Mesenchymal stem cell (in vitro differentiated cells and primary cell): ENCODE measurements around the gene LPCAT2.

ENCODE experiments used
- DNase-seq: peaks from one replicate; pipeline ENCODE4 v3.0.0-alpha.2; 2013
- H2AFZ ChIP-seq: one replicate; pipeline ENCODE4 v1.6.1; 2013; ENCODE audit warnings: low read depth, mild to moderate bottlenecking, control low read depth, inconsistent platforms, low read length, moderate library complexity
- H2AK5ac ChIP-seq: 2 replicates; pipeline ENCODE4 v1.6.1; 2013; ENCODE audit warnings: low read length, moderate library complexity, mild to moderate bottlenecking, inconsistent platforms; ENCODE audit not compliant: severe bottlenecking
- H2BK120ac ChIP-seq: one replicate; pipeline ENCODE4 v1.6.1; 2013; ENCODE audit warnings: low read depth, mild to moderate bottlenecking, inconsistent platforms, low read length, moderate library complexity
- H2BK12ac ChIP-seq, 2 experiments: one replicate each; pipeline ENCODE4 v1.6.1; 2013; ENCODE audit warnings: inconsistent platforms in 2 of 2, low read length in 2 of 2, mild to moderate bottlenecking in 2 of 2, moderate library complexity in 2 of 2, control low read depth in 1 of 2
- H2BK15ac ChIP-seq: one replicate; pipeline ENCODE4 v1.6.1; 2013; ENCODE audit warnings: mild to moderate bottlenecking, low read depth, inconsistent platforms; ENCODE audit not compliant: poor library complexity, severe bottlenecking
- H2BK5ac ChIP-seq: 2 replicates; pipeline ENCODE4 v1.6.1; 2013; ENCODE audit warnings: low read depth, mild to moderate bottlenecking, low read length, control low read depth, inconsistent platforms; ENCODE audit not compliant: poor library complexity, severe bottlenecking
- H3K14ac ChIP-seq, 2 experiments: one replicate each; pipeline ENCODE4 v1.6.1; 2013; ENCODE audit warnings: inconsistent platforms in 2 of 2, low read length in 2 of 2, control low read depth in 1 of 2, mild to moderate bottlenecking in 1 of 2, moderate library complexity in 1 of 2
- H3K18ac ChIP-seq, 2 experiments: one replicate each; pipeline ENCODE4 v1.6.1; 2013; ENCODE audit warnings: inconsistent platforms in 2 of 2, low read length in 2 of 2, control low read depth in 1 of 2, low read depth in 1 of 2, mild to moderate bottlenecking in 1 of 2
- H3K23ac ChIP-seq, 2 experiments: one replicate each; pipeline ENCODE4 v1.6.1; 2013; ENCODE audit warnings: inconsistent platforms in 2 of 2, low read length in 2 of 2, mild to moderate bottlenecking in 2 of 2, moderate library complexity in 2 of 2, control low read depth in 1 of 2
- H3K27ac ChIP-seq: 2 replicates; pipeline ENCODE4 v1.5.1; 2013; ENCODE audit warnings: mild to moderate bottlenecking, moderate library complexity, low read length, control low read depth, inconsistent platforms; ENCODE audit not compliant: poor library complexity, severe bottlenecking
- H3K27me3 ChIP-seq, 2 experiments: 2 replicates each; pipeline versions ENCODE4 v1.6.1 to v1.7.0; 2013; ENCODE audit warnings: low read length in 2 of 2, mild to moderate bottlenecking in 2 of 2, moderate library complexity in 2 of 2, control low read depth in 1 of 2, inconsistent platforms in 1 of 2; ENCODE audit not compliant: control insufficient read depth in 1 of 2, insufficient read depth in 1 of 2
- H3K36me3 ChIP-seq, 2 experiments: 2 replicates each; pipeline versions ENCODE4 v1.6.1 to v1.7.0; 2013; ENCODE audit warnings: low read length in 2 of 2, control low read depth in 1 of 2, inconsistent platforms in 1 of 2, low read depth in 1 of 2, mild to moderate bottlenecking in 1 of 2; ENCODE audit not compliant: insufficient read depth in 2 of 2, control insufficient read depth in 1 of 2
- H3K4ac ChIP-seq, 2 experiments: one replicate each; pipeline ENCODE4 v1.6.1; 2013; ENCODE audit warnings: inconsistent platforms in 2 of 2, low read length in 2 of 2, mild to moderate bottlenecking in 2 of 2, moderate library complexity in 2 of 2, control low read depth in 1 of 2, low read depth in 1 of 2
- H3K4me1 ChIP-seq: 2 replicates; pipeline ENCODE4 v1.6.1; 2013; ENCODE audit warnings: low read depth, low read length, control low read depth; ENCODE audit not compliant: control insufficient read depth, insufficient read depth
- H3K4me2 ChIP-seq: 2 replicates; pipeline ENCODE4 v1.6.1; 2013; ENCODE audit warnings: low read length, mild to moderate bottlenecking, inconsistent platforms; ENCODE audit not compliant: poor library complexity, severe bottlenecking
- H3K4me3 ChIP-seq, 2 experiments: 2 replicates each; pipeline versions ENCODE4 v1.5.1 to v1.7.0; 2013; ENCODE audit warnings: low read length in 2 of 2, mild to moderate bottlenecking in 2 of 2, control low read depth in 1 of 2, low read depth in 1 of 2; ENCODE audit not compliant: insufficient read depth in 1 of 2
- H3K79me1 ChIP-seq: replicated peaks from 2 replicates; pipeline ENCODE4 v1.6.1; 2013; ENCODE audit warnings: mild to moderate bottlenecking, control low read depth, low read length, inconsistent platforms; ENCODE audit not compliant: poor library complexity, severe bottlenecking
- H3K9ac ChIP-seq: 2 replicates; pipeline ENCODE4 v1.7.0; 2013; ENCODE audit warnings: mild to moderate bottlenecking, low read length, moderate library complexity
- H3K9me3 ChIP-seq: 2 replicates; pipeline ENCODE4 v1.7.0; 2013; ENCODE audit warnings: mild to moderate bottlenecking, low read length; ENCODE audit not compliant: control insufficient read depth
- H4K8ac ChIP-seq: one replicate; pipeline ENCODE4 v1.6.1; 2013; ENCODE audit warnings: inconsistent platforms, mild to moderate bottlenecking, low read length, moderate library complexity
- H4K91ac ChIP-seq: one replicate; pipeline ENCODE4 v1.6.1; 2013; ENCODE audit warnings: mild to moderate bottlenecking, low read length, inconsistent platforms
- WGBS: methylation state at CpG from one replicate; pipeline ENCODE4 v1.1.7; 2013; ENCODE audit warnings: mixed read lengths; 5-methylcytosine and 5-hydroxymethylcytosine counted together

Gene LPCAT2

GRCh38 chr16:55539488-55539887, 30.6 kb downstream of the LPCAT2 start:
- Histone ChIP-seq H4K8ac (no peak overlapping the region), H3K18ac (no peak overlapping the region), H3K27me3 (no peaks in the 10 kb centered on the region), H2BK120ac (no peak overlapping the region), H3K79me1 (no peaks in the 10 kb centered on the region), H3K4me1 (no peaks in the 10 kb centered on the region), H3K14ac (no peak overlapping the region), H2AK5ac (no peak overlapping the region), H4K91ac (no peak overlapping the region), H2AFZ (no peak overlapping the region), H3K4me3 (no peak overlapping the region), H2BK5ac (no peak overlapping the region), H3K4ac (no peak overlapping the region), H3K27ac (no peak overlapping the region), H2BK12ac (no peak overlapping the region), H3K4me2 (no peak overlapping the region), H3K23ac (no peak overlapping the region), H3K9ac (peak overlapping the region; percentile 50), H3K9me3 (no peaks in the 10 kb centered on the region), H2BK15ac (no peak overlapping the region), H3K36me3 (peaks cover 0 to 55% of the 10 kb centered on the region in 2 experiments)
- no peak for DNase-seq
- 83% methylated on average over 1 of the region's 1 CpG for WGBS

- Histone ChIP-seq H4K8ac (no peak overlapping the region), H3K18ac (no peak overlapping the region), H2BK120ac (no peak overlapping the region), H2BK5ac (no peak overlapping the region), H3K9me3 (no peaks in the 10 kb centered on the region), H3K36me3 (peaks cover 0 to 54% of the 10 kb centered on the region in 2 experiments), H3K4ac (no peak overlapping the region), H3K27me3 (no peaks in the 10 kb centered on the region), H2BK15ac (no peak overlapping the region), H2BK12ac (no peak overlapping the region), H3K4me3 (no peak overlapping the region), H4K91ac (no peak overlapping the region), H3K14ac (no peak overlapping the region), H3K9ac (no peak overlapping the region), H3K4me2 (no peak overlapping the region), H3K27ac (no peak overlapping the region), H2AFZ (no peak overlapping the region), H2AK5ac (no peak overlapping the region), H3K4me1 (no peaks in the 10 kb centered on the region), H3K23ac (no peak overlapping the region), H3K79me1 (no peaks in the 10 kb centered on the region)
- no peak for DNase-seq
- no CpG with 5 or more reads among the region's 1 CpG for WGBS
Measured at GRCh38 chr16:55540221-55540620, 31.3 kb downstream of the LPCAT2 start.

- Histone ChIP-seq H3K27me3 (no peaks in the 10 kb centered on the region), H4K91ac (no peak overlapping the region), H3K14ac (no peak overlapping the region), H3K27ac (no peak overlapping the region), H2AK5ac (no peak overlapping the region), H3K9ac (peak overlapping the region; percentile 3), H2BK120ac (no peak overlapping the region), H3K36me3 (peaks cover 0 to 61% of the 10 kb centered on the region in 2 experiments), H3K4me2 (no peak overlapping the region), H4K8ac (no peak overlapping the region), H2BK5ac (no peak overlapping the region), H3K4ac (no peak overlapping the region), H2AFZ (no peak overlapping the region), H3K9me3 (no peaks in the 10 kb centered on the region), H3K79me1 (no peaks in the 10 kb centered on the region), H3K18ac (no peak overlapping the region), H2BK15ac (no peak overlapping the region), H3K4me1 (no peaks in the 10 kb centered on the region), H2BK12ac (no peak overlapping the region), H3K23ac (no peak overlapping the region), H3K4me3 (no peak overlapping the region)
- 83% methylated on average over 1 of the region's 1 CpG for WGBS
- DNase-seq = peak; percentile 74
Measured at GRCh38 chr16:55542459-55543082, 33.7 kb downstream of the LPCAT2 start.

GRCh38 chr16:55543472-55543871, 34.6 kb downstream of the LPCAT2 start:
- Histone ChIP-seq H3K14ac (no peak overlapping the region), H3K79me1 (no peaks in the 10 kb centered on the region), H3K9ac (no peak overlapping the region), H2BK12ac (no peak overlapping the region), H3K4me3 (no peak overlapping the region), H3K23ac (no peak overlapping the region), H3K4ac (no peak overlapping the region), H3K27ac (no peak overlapping the region), H4K8ac (no peak overlapping the region), H2AK5ac (no peak overlapping the region), H3K36me3 (peaks cover 0 to 53% of the 10 kb centered on the region in 2 experiments), H2AFZ (no peak overlapping the region), H3K4me2 (no peak overlapping the region), H2BK5ac (no peak overlapping the region), H3K4me1 (no peaks in the 10 kb centered on the region), H3K18ac (no peak overlapping the region), H4K91ac (no peak overlapping the region), H2BK120ac (no peak overlapping the region), H2BK15ac (no peak overlapping the region), H3K9me3 (no peaks in the 10 kb centered on the region), H3K27me3 (no peaks in the 10 kb centered on the region)
- DNase-seq = peak; percentile 48
- WGBS = 0% methylated on average over 1 of the region's 2 CpGs
